Hypothalamus (tissue), 51 donors: ENCODE data around the gene JARID2.

Source experiments
- DNase-seq, 51 donors: peaks; one replicate each; lab custom pipeline; 2025; lab: John Stamatoyannopoulos, UW

Gene JARID2

GRCh38 chr6:15366879-15367278 is 121.0 kb downstream of the JARID2 start:
- no peak for DNase-seq

GRCh38 chr6:15368186-15368585 is 122.3 kb downstream of the JARID2 start:
- no peak for DNase-seq

DNA sequence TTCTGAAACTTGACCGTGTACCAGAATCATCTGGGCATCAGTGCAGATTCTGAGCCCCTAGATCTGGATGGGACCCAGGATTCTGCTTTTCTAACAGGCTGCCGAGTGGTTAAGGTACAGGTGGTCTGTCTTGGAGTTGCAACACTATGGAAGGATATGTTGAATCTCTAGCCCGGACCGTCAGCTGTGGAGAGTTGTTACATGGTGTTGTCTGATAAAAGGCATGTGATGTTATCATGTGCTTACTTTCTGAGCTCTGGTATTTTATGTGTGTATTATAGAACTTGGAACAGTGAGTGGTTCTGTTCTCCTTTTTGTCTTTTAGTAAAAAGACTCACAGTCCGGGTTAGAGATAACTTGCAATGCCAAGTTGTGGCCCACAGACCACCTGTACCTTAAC is 123.0 kb downstream of the JARID2 start:
- DNase-seq, result no peak

DNA sequence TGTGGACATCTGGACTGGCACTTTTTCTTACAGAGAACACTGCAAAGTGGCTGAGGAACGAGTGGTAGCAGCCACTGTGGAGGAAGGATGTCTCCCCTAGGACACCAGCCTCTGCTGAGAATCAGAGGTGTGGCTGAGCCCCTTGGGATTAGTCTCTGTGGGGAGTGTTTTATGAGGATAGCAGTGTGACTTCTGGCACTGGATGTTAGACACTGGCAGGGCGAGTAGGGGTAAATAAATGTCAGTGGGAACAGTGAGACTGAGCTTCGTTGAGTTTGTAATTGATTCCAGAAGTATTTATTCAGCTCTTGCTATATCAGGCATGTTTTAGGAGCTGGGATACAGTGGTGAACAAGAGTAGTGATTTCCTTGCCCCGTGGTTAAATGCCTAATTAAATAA is 124.0 kb downstream of the JARID2 start:
- no peak for DNase-seq

DNA sequence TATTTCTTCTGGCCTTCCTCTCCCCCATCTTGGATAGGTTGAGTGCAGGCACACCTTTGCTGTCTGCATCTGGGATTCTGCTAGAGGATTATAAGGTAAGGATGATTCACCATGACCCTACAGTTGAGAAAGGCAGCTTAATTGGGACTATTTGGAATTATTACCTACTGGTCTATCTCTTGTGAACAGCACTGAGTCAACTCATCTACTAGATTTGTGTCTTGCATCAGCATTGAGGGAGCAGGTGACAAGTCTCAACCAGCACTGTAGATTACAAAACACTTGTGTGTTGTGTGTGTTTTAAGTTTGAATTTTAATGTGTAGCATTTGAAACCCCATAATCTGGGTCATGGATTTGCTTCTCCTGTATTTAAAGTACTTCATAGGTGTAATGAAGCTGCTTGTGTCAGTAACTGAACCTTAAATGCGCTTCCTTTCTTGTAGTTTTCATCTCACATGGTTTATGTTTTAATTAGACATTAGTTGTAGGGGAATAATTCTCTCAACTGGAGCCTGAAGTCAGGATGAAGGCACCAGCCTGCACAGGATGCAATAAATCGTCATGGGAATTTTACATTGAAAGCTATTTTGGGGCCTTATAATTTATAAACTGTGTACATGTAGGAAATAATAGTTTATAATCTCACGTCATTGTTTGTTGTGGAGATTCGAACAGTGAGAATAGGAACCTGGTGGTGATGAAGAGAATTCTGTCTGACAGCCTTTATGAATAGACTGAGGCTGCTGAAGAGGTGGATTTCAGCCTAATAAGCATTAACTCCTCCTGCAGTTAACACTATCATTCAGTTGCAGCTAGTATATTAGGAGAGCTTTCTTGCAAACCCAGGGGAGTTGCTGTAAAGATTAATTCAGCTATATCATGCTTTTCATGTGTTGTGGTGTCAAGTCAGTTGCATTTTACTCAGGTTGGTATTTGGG is 125.1 kb downstream of the JARID2 start:
- DNase-seq, result no peak

DNA sequence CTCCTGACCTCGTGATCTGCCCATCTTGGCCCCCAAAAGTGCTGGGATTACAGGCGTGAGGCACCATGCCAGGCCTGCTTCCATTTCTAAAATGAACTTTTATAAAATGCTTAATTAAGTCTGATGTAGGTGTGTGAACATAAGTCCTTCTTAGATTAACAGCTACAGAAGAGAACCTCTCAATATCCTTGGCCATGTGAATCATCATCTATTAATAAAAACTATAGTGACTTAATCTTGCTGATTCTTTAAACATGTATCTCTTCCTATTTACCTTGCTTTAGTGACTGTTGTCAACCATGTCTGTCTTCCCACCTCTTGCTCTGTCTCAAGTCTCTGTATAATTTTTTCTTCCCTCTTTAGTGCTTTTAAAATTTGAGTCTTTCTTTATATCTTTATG is 127.1 kb downstream of the JARID2 start:
- no peak for DNase-seq

DNA sequence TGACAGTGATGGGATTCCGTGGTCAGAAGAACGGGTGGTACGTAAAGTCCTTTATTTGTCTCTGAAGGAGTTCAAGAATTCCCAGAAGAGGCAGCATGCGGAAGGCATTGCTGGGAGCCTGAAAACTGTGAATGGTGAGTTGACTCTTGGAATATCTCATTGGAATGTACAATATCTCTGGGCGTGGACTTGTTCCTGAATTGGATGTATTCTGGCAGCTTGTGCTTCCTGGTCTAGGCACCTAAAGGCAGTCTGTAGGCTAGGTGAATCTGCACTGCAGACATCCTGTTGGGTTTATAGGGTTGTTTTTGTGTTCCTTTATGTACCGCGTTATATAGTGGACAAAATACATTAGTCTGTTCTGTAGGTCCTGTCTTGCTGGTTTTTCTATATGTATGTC is 128.2 kb downstream of the JARID2 start:
- DNase-seq, result no peak

- no peak for DNase-seq
These were observed 129.1 kb downstream of the JARID2 start for GRCh38 chr6:15375018-15375417.

GRCh38 chr6:15375638-15376290 is 129.9 kb downstream of the JARID2 start:
- DNase-seq, result no peak

GRCh38 chr6:15376900-15377487 is 131.1 kb downstream of the JARID2 start:
- DNase-seq, result no peak

- DNase-seq, result no peak
These were observed 132.4 kb downstream of the JARID2 start for GRCh38 chr6:15378272-15378671.

DNA sequence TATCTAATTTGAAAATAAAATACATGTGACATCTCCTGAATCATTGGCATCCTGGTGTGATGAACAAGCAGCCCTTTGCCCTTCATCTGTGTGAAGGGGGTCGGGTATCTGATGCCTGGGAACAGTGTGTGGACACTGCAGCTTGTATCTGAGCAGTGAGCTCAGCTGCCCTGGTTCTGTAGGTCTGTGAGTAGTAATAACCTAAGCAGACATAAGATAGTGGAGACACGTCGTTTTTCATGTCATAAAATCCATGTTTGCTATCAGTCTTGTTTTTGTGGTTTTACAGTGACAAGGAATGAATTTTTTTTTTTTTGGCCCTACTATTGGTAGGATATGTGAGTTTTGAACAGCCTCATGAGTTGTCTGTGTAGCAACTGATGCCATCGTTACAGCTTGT is 133.0 kb downstream of the JARID2 start:
- no peak for DNase-seq

DNA sequence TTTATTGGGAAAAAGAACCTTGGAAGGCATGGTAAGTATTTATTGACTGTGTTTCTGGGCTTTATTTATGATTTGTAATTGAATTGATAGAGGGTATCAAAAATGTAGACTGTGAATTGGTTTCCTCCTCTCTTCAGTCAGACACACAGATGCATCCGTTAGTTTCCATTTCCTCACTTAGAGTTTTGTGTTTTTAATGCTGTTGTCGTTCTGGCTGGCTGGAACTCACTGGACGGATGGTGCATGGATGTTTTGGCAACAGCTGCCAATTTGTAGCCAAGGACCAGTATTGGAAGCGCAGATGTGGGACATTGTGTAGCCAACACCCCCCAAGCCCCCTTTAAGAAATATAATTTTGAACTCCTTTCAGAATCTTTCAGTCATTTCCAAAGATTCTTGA is 134.5 kb downstream of the JARID2 start:
- DNase-seq, result no peak

DNA sequence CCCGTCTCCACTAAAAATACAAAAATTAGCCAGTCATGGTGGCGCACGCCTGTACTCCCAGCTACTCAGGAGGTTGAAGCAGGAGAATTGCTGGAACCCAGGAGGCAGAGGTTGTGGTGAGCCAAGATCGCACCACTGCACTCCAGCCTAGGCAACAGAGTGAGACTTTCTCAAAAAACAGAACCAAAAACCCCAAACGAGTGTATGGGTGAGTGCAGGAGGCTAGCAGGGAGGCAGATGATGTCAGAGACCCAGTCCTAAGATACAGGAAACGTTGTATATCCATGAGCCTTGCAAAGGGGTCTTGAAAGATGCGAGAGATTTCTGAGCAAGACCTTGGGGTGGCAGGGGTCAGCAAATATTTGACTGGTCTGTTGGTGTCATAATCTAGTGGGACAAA is 136.2 kb downstream of the JARID2 start:
- no peak for DNase-seq

DNA sequence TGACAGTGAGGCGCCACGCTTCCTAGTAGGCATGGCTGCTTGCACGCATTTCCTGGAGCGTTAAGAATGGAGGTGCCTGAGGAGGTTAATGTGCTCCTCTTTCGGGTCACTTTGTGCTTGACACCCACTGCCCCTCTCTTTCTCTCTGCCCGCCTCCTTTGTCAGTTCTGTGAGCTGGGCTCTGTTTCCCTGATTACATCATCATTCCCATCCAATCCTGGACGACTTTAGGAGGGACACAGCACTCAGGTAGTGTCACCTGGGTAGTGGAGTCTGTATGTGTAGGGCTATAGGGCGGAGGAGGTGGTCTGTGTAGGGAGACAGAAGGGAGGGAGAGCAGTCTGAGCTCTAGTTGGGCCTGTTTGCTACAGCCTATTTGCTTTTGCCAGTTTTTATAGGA is 136.8 kb downstream of the JARID2 start:
- no peak for DNase-seq

DNA sequence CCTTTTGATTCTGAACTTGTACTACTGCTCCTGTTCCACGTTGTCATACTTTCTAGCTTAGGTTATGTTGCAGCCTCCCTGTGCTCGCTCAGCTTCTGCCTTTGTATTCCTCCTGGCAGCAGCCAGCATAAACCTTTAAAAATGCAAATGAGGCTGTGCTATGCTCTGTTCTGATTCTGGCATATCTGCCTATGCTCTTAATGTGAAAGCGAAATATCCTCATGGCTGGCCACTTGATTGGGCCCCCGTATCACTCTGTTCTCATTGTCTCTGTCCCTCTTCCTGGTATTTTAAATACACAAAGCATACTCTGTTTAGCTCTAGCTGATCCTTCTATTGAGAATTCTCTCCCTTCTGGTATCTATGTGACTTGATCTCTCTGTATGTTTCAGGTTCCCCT is 139.0 kb downstream of the JARID2 start:
- peak in 3 of 51 donors; percentile 7 to 46 (median 27) for DNase-seq

GRCh38 chr6:15385521-15385920 is 139.7 kb downstream of the JARID2 start:
- DNase-seq, result no peak

- no peak for DNase-seq
These were observed 140.4 kb downstream of the JARID2 start for GRCh38 chr6:15386110-15386755.

GRCh38 chr6:15386756-15387112 is 140.9 kb downstream of the JARID2 start:
- no peak for DNase-seq

DNA sequence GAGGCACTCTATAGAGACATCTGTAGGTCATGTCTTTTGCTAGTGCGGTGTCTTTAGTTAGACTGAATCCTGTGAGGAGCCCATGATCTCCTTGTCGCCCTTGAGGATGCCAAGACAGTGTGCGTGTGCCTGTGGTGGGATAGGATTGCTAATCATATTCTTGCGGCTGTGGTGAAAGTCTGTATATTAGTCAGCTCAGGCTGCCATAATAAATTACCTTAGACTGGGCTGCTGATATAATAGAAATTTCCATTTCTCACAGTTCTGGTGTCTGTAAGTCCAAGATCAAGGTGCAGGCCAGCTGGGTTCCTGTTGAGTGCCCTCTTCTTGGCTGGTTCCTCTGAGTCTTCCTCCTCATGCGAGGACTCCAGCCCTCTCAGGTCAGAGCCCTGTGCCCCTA is 141.2 kb downstream of the JARID2 start:
- DNase-seq, result no peak

DNA sequence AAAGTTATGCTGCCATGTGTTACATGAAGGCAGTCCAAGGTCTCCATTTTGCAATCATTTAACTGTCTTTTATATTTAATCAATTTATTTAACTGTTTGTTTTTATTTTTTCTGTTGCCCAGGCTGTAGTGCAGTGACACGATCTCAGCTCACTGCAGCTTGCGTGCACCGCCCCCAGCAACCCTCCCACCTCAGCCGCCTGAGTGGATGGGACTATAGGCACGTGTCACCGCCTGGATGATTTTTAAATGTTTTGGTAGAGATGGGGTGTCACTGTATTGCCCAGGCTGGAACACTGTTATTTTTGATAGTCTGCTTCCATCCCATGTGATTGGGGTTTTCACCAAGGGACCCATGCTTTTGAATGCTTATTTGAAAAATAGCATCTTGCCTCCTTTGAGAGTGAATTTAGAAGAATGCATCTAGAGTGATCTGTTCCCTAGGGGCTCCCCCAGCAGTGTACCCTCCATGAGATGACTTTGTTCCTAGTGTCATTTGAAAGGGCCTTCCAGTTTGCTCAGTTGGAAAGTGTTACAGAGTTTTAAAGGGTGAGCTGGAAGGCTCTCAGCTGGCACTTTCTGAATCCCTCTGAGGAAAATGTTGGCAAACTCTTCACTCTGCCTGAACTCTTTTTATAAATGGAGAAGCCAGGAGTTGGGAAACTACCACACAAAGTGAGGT is 143.4 kb downstream of the JARID2 start:
- DNase-seq, result peak in 16 of 51 donors; percentile 5 to 50 (median 26)
